Hematopoietic multipotent progenitor cell treated with erythropoietin and hydrocortisone succinate and interleukin-3 and kit ligand, for 15 days (in vitro differentiated cells): ENCODE measurements around the gene ECE2.

Source experiments
- DNase-seq: peaks from one replicate; pipeline ENCODE4 v3.0.0-alpha.2; 2015; ENCODE audit warnings: low spot score

ECE2 gene

DNA sequence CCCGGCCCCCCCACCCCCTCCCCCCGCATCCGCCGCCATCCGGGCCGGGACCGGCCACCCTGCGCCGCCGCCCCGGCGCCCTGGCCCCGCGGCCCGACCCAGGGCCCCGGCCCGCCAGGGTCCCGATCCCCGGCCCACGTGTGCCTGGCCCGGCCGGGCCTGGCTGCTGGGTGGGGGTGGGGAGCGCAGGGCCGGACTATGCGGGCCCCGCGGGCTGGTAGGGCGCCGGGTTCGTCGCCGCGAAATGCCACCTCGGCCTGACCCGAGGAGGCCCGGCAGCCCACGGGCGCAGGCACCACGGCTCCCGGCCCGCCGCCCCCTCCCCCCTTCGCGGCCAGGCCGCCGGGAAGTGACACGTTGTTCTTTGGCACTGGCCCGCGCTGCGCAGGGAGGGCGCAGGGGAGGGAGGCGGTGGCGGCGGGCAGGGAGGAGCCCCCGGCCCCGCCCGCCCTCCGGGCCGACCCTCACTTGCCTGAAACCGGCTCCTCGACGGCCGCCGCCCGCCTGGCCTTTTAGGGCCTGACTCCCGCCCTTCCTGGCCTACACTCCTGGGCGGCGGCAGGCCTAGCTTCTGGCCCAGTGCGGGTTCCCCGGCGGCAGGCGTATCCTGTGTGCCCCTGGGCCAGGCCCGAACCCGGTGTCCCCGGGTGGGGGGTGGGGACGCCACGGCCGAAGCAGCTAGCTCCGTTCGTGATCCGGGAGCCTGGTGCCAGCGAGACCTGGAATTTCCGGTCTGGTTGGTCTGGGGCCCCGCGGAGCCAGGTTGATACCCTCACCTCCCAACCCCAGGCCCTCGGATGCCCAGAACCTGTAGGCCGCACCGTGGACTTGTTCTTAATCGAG, 39.1 kb downstream of the ECE2 start:
- peak; percentile 59 for DNase-seq

DNA sequence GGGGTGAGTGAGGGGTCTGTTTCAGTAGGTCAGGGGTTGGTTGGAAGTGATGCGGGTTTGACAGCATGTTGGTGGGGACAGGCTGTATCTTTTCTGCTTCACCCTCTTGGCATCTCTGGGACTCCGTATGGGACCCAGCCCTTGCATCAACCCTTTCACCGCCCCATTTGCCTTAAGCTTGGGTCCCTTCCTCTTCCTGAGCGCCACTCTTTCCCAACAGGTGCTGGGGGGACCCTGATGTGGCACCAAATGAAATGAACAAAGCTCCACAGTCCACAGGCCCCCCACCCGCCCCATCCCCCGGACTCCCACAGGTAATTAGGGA, 39.7 kb downstream of the ECE2 start:
- DNase-seq, result peak; percentile 41

DNA sequence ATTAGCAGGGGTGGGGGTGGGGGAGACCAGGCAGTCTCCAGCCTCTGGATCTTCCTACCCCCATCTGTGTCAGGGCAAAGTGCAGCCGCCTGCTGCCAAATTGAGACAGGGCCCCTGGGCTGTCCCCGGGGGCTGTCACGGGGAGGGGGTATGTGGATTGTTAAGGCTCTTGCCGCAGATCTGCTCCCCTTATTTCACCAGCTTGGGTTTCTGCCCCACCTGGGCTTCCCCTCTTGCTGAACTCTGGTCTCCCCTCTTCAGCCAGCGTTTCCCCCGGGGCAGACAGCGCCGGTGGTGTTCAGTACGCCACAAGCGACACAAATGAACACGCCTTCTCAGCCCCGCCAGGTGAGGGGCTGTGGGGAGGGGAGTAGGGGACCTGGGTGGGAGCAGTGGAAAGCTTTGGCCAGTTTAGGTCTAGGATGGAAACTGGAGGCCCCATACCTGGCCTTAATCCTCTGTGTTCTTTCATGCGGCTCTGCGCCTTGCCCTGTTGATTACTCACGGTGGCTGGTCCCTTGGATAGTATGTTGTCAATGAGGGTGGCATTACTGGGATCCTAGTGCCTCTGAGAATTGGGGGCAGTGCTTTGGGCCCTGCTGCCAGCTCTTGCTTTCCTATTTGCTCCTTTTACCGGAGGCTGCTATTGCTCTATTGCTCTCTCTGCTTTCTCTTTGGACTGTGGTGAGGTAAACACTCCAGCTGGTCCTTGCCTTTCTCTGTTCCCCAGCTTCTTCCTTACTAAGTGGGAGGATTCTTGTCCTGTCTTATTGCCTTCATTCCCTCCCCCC, 40.2 kb downstream of the ECE2 start:
- DNase-seq, result peak; percentile 36

DNA sequence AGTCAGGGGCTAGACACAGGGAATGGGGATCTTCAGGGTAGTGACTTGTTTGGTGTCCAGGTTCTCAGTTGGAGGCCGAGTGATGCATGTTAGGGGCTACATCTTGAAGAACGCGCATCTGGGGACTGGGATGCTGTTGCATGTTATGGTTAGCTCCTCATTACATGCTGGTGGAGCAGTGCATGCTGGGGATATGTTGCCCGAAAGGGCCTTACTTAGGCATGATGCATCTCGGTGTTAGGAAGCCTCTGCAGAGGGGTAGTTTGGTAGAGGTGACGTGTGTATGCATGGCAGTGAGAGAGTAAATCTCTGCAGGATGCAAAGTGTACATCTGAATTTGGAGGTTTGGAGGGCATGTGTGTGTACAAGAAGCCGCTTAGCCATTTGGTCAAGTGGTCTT, 41.0 kb downstream of the ECE2 start:
- DNase-seq, result no peak

DNA sequence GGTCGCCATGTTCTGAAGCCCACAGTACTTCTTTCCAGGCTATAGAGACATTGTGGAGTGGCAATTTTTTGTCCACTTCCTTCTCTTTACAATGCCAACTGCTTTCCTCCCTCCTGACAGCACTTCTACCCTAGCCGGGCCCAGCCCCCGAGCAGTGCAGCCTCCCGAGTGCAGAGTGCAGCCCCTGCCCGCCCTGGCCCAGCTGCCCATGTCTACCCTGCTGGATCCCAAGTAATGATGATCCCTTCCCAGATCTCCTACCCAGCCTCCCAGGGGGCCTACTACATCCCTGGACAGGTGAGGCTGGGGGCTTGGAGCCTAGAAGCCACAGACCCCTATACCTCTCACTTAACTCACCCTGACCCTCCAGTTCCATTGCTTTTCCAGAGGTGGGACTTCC, 41.4 kb downstream of the ECE2 start:
- DNase-seq, result no peak

DNA sequence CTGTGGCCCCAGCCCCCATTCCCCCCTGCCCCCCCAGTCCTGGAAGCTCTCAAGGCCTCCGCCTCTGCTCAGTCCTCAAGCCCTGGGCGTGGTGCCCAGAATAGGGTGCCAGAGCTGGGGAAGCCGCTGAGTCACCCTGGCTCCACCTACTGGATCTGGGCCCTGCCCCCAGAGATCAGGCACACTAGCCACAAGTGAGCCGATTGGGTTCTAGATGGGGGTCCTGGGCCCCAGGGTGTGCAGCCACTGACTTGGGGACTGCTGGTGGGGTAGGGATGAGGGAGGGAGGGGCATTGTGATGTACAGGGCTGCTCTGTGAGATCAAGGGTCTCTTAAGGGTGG, 44.3 kb downstream of the ECE2 start:
- peak; percentile 97 for DNase-seq

DNA sequence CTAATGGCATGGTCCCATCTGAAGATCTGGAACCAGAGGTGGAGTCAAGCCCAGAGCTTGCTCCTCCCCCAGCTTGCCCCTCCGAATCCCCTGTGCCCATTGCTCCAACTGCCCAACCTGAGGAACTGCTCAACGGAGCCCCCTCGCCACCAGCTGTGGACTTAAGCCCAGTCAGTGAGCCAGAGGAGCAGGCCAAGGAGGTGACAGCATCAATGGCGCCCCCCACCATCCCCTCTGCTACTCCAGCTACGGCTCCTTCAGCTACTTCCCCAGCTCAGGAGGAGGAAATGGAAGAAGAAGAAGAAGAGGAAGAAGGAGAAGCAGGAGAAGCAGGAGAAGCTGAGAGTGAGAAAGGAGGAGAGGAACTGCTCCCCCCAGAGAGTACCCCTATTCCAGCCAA, 45.8 kb downstream of the ECE2 start:
- DNase-seq, result no peak

DNA sequence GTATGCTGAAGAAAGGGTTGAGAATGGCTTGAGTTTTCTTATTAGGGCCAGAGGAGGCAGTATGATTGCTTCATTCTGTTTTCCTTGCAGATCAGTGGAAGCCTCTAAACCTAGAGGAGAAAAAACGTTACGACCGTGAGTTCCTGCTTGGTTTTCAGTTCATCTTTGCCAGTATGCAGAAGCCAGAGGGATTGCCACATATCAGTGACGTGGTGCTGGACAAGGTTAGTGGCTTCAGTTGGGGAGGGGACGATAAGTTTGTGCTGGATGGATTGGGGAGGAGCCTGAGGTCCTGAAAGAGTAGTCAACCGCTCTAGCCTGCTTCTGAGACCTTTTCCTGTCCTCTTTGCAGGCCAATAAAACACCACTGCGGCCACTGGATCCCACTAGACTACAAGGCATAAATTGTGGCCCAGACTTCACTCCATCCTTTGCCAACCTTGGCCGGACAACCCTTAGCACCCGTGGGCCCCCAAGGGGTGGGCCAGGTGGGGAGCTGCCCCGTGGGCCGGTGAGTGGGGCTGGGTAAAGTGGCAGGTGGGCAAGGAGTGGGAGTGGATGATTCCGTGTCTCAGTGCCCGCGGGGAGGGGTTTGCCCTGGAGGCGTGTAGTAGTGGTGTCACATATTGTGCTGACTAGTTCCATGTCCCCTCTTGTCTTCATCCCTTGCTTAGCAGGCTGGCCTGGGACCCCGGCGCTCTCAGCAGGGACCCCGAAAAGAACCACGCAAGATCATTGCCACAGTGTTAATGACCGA, 47.1 kb downstream of the ECE2 start:
- no peak for DNase-seq

DNA sequence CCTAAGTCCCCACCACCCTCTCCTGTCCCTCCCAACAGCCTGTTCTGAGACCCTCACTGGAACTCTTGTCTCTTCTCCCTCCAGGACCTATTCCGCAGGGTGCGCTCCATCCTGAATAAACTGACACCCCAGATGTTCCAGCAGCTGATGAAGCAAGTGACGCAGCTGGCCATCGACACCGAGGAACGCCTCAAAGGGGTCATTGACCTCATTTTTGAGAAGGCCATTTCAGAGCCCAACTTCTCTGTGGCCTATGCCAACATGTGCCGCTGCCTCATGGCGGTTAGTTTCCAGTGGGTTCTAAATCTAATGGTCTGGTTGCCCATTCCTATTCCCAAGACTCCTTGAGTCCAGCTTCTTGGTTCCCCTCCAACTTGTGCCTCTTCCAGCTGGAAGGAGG, 47.9 kb downstream of the ECE2 start:
- no peak for DNase-seq

DNA sequence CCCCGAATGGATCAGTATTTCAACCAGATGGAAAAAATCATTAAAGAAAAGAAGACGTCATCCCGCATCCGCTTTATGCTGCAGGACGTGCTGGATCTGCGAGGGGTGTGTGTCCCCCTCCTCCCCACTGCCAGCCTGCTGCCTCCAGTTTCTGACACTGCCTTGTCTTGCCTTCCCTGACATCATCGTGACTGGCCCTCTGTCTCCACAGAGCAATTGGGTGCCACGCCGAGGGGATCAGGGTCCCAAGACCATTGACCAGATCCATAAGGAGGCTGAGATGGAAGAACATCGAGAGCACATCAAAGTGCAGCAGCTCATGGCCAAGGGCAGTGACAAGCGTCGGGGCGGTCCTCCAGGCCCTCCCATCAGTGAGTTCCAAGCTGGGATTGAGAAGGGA, 49.4 kb downstream of the ECE2 start:
- DNase-seq, result no peak

DNA sequence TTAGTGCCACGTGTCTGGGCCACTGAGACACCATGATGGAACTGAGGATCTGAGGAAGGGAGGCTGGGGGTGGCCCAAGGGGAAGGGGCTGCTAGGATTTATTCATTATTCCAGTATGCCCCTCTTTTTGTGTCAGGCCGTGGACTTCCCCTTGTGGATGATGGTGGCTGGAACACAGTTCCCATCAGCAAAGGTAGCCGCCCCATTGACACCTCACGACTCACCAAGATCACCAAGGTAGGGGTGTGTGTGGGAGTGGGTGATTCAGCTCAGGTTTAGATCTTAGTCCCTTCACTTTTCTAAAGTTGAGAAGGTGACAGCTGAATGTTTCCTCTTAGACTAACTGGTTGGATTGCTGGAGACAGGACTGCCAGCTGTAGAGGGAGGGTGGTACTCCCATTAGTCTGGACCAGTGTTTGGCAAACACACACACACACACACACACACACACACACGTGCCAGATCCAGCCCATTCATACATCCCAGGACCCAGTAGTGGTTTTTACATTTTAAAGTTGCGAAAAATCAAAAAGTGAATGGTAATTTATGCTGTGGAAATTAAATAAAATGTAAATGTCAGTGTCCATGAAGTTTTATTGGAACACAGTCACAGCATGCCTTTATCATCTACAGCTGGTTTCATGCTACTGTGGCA, 50.0 kb downstream of the ECE2 start:
- DNase-seq, result no peak

DNA sequence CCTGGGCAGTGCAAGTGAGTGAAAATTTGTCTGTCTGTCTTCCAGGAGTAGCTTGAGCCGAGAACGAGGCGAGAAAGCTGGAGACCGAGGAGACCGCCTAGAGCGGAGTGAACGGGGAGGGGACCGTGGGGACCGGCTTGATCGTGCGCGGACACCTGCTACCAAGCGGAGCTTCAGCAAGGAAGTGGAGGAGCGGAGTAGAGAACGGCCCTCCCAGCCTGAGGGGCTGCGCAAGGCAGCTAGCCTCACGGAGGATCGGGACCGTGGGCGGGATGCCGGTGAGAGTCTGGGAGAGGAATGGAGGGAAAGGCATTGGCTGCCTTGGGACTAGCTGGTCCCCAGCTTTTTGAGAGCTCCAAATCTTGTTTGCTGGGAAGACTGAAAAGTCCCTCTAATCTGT, 51.3 kb downstream of the ECE2 start:
- DNase-seq, result no peak

DNA sequence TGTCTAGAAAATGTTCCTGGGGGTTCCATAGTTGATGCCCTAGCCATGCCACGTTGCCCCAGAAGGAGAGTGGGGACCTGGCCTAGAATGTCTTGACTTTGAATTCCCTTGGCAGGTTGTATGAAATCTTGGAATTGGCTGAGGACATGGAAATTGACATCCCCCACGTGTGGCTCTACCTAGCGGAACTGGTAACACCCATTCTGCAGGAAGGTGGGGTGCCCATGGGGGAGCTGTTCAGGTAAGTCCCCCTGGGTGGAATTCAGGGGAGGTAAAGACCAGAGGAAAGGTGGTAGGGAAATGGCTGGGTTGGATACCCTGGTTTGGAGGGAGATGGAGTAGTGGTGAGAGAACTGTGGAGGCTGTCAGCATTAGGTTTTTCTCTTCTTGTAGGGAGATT, 52.7 kb downstream of the ECE2 start:
- DNase-seq, result no peak

DNA sequence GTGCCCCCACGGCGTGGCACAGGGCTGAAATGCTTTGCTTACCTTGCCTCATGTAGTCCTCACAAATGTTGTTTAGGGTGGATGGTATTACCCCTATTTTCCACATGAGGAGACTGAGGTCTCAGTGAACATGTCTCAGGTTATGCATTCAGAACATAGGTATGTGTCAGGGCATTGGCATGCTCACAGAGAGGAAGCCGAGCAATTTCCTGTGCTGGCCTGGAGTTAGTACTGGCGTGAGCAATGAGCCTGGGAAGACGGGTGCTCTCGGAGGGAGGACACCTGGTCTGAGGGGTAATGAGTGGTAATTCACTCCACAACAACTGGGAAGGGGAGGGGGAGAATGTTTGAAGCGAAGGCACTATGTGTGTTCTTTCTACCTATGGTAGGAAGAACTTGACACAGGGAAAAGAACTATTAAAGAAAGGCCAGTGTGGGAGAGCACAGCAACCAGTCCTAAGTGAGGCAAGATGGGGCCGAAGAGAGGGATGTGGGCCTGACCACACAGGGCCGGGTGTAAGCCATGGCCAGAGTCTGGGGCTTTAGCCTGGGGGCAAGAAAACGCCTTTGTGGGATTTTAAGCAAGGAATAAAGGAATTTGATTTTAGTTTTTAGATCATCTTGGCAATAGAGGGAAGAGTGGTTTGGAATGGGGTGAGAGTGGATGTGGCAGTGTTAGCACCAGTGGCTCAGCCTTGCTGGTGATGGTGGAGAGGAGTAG, 56.7 kb downstream of the ECE2 start:
- DNase-seq, result no peak

DNA sequence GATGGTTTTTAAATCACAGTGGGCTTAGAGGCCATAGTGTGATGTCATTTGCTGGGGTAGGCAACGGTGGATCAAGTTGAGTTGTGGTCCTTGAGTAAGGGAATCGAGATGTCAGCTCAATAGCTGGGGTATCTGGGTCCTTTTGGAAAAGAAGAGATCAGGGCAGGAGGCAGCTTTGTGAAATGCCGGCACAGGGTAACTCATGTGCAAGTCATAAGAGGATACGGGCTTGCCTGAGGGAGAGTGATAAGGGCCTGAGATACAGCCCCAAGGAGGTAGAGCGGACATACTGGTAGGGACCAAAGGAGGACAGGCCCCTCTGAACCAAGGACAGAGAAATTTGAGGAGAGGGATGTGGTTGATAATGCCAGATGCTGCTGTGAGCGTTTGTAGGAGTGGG, 57.4 kb downstream of the ECE2 start:
- DNase-seq, result peak; percentile 35

DNA sequence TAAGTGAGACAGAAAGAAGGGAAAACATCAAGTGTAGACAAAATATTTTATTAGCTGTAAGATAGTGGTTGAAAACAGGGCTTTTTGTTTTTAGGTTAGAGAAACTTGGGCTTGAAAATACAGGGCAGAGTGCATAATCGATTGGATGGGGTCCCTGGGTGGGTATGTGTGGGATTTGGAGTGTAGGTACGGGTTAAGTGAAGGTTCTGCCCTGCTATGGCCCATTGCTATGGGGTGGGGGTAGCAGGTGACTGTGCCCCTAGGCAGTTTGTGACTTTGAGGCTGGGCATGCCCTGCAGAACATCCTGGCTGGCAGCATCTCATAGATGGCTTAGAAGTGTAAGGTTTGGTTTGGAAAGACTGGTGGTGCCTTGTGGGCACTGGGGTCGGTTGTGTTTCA, 57.9 kb downstream of the ECE2 start:
- no peak for DNase-seq

DNA sequence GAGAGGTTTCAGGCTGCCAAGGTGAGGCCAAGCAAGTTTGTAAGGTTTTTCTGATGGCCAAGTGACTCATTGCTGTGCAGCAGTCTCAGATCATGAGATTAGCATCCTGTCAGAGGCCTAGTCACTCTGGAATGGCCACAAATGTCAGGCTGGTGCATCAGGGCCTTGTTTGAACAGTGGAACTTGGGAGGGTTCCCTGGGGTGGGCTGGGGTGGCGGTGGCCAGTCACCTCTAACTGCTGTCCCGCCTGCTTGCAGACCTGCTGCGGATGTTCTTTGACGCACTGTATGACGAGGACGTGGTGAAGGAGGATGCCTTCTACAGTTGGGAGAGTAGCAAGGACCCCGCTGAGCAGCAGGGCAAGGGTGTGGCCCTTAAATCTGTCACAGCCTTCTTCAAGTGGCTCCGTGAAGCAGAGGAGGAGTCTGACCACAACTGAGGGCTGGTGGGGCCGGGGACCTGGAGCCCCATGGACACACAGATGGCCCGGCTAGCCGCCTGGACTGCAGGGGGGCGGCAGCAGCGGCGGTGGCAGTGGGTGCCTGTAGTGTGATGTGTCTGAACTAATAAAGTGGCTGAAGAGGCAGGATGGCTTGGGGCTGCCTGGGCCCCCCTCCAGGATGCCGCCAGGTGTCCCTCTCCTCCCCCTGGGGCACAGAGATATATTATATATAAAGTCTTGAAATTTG, 58.8 kb downstream of the ECE2 start:
- DNase-seq, result peak; percentile 65

DNA sequence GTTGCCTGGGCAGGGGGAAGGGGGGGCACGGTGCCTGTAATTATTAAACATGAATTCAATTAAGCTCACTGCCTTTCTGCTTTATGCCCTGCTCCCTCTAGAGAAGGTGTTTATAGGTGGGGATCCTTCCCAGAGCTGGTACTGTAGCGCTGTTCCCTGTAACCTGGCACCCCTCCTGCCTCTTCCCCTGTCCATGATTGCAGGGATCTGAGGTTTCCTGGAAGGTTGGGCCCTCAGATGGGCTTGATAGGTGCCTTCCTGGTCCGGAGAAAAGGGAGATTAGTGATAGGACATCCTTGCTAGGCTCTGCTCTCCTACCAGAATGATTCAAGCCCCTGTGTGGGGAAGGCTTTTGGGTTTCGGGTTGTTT, 59.5 kb downstream of the ECE2 start:
- no peak for DNase-seq

DNA sequence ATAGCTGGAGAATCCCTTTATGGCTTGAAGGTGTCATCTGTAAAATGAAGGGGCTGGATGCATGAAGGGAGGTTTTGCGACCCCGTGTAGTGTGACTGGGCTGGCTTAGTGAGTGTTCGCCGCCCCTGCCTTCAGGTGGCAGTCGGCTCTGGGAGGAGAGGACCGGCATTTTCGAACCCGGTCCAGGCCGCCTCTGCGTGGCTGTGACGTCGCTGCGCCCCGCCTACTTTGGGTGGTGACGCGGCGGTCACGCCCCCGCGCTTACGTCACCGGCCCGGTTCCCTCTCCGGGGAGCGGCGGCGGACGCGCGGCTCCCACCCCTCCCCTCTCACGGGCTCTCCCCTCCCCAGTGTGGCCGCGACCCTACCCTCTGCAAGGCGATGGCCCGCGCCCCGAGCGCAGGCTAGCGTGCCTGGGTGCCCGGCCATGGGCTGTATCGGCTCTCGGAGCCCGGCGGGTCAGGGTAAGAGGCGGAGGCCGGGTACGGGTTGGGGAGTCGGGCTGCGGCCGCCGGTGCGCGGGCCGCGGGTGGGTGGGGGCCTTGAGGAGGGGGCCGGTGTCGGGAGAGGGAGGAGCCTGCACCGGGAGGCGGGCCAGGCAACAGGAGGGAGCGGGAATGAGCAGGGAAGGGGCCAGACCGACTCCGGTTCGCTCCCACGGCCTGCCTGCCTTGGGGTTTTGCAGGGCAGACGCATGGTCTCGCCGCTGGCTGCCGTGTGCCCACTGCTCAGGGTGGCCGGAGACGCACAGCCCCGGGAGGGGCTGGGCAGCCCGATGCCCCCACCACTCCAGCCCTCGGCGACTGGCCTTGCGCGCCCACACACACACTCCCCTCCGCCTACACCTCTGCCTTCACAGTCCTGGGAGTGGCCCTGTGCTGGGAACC, 60.1 kb downstream of the ECE2 start:
- DNase-seq, result peak; percentile 89
